Type B pancreatic cell (in vitro differentiated cells): ENCODE data around the gene RASSF5. TPM values are rescaled to one million over a fixed set of nuclear protein-coding genes. Genes with fewer than 3 reads are reported as not detected.

ENCODE experiments used
- DNase-seq: peaks from one replicate; pipeline ENCODE4 v3.0.0; 2021; ENCODE audit warnings: mixed read lengths; ENCODE audit not compliant: unreplicated experiment; ENCODE audit errors: extremely low spot score
- H3K27ac Mint-ChIP-seq: 2 replicates; pipeline ENCODE4 v1.8.0; 2021; ENCODE audit warnings: mild to moderate bottlenecking, mixed read lengths
- H3K27me3 Mint-ChIP-seq: 2 replicates; pipeline ENCODE4 v1.8.0; 2021; ENCODE audit warnings: mixed read lengths
- H3K36me3 Mint-ChIP-seq: 2 replicates; pipeline ENCODE4 v1.8.0; 2021; ENCODE audit warnings: mixed read lengths
- H3K4me1 Mint-ChIP-seq: one replicate; pipeline ENCODE4 v1.8.0; 2021; ENCODE audit warnings: mixed read lengths; ENCODE audit not compliant: unreplicated experiment
- H3K4me3 Mint-ChIP-seq: 2 replicates; pipeline ENCODE4 v1.8.0; 2021; ENCODE audit warnings: mild to moderate bottlenecking, mixed read lengths
- H3K9me3 Mint-ChIP-seq: 2 replicates; pipeline ENCODE4 v1.8.0; 2021; ENCODE audit warnings: mixed read lengths
- total RNA-seq: library from RNA; stranded (reverse); gene quantifications from 2 replicates; pipeline ENCODE4 v1.2.1, GENCODE V29; 2021; ENCODE audit warnings: low replicate concordance
- TF ChIP-seq, protein P1 (sequence below): fragments of 200-600 bp; sonication (generic); conservative IDR thresholded peaks from 2 replicates; pipeline ENCODE4 v1.5.0; 2021; ENCODE audit warnings: antibody characterized with exemption, mild to moderate bottlenecking

RASSF5 gene
- total RNA-seq, 1 donor from 2014 or later, result 3.8 TPM

GRCh38 chr1:206463911-206464310, 43.4 kb upstream of the RASSF5 start:
- TF ChIP-seq, protein P1, sequence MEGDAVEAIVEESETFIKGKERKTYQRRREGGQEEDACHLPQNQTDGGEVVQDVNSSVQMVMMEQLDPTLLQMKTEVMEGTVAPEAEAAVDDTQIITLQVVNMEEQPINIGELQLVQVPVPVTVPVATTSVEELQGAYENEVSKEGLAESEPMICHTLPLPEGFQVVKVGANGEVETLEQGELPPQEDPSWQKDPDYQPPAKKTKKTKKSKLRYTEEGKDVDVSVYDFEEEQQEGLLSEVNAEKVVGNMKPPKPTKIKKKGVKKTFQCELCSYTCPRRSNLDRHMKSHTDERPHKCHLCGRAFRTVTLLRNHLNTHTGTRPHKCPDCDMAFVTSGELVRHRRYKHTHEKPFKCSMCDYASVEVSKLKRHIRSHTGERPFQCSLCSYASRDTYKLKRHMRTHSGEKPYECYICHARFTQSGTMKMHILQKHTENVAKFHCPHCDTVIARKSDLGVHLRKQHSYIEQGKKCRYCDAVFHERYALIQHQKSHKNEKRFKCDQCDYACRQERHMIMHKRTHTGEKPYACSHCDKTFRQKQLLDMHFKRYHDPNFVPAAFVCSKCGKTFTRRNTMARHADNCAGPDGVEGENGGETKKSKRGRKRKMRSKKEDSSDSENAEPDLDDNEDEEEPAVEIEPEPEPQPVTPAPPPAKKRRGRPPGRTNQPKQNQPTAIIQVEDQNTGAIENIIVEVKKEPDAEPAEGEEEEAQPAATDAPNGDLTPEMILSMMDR, result no peak
- no peaks in the 10 kb centered on the region for H3K9me3 Mint-ChIP-seq
- H3K27ac Mint-ChIP-seq, result no peak overlapping the region

GRCh38 chr1:206464456-206464964, 42.8 kb upstream of the RASSF5 start:
- no peak for DNase-seq
- TF ChIP-seq, protein P1, result no peak
- Mint-ChIP-seq H3K27me3 (peaks cover 25% of the 10 kb centered on the region), H3K36me3 (peaks cover 16% of the 10 kb centered on the region), H3K27ac (no peak overlapping the region), H3K9me3 (no peaks in the 10 kb centered on the region), H3K4me1 (peaks cover 23% of the 10 kb centered on the region), H3K4me3 (no peak overlapping the region)

More at GRCh38 chr1:206463911-206464310, 43.4 kb upstream of the RASSF5 start:
- H3K4me1 Mint-ChIP-seq, result peaks cover 19% of the 10 kb centered on the region
- no peak overlapping the region for H3K4me3 Mint-ChIP-seq
- peaks cover 25% of the 10 kb centered on the region for H3K27me3 Mint-ChIP-seq
- peaks cover 20% of the 10 kb centered on the region for H3K36me3 Mint-ChIP-seq
- DNase-seq, result no peak

- Mint-ChIP-seq H3K4me3 (no peak overlapping the region), H3K36me3 (peaks cover 11% of the 10 kb centered on the region), H3K9me3 (no peaks in the 10 kb centered on the region), H3K27ac (peak overlapping the region; percentile 1), H3K27me3 (peaks cover 21% of the 10 kb centered on the region), H3K4me1 (peaks cover 34% of the 10 kb centered on the region)
- DNase-seq, result no peak
- TF ChIP-seq, protein P1, result no peak
Observed at GRCh38 chr1:206465951-206466350, 41.4 kb upstream of the RASSF5 start.

GRCh38 chr1:206466840-206467649, 40.3 kb upstream of the RASSF5 start:
- H3K36me3 Mint-ChIP-seq, result peaks cover 5% of the 10 kb centered on the region
- TF ChIP-seq, protein P1, result no peak
- peaks cover 43% of the 10 kb centered on the region for H3K4me1 Mint-ChIP-seq
- peak overlapping the region; percentile 11 for H3K27ac Mint-ChIP-seq
- peak overlapping the region; percentile 18 for H3K4me3 Mint-ChIP-seq
- peaks cover 21% of the 10 kb centered on the region for H3K27me3 Mint-ChIP-seq
- H3K9me3 Mint-ChIP-seq, result no peaks in the 10 kb centered on the region
- DNase-seq, result no peak

DNA sequence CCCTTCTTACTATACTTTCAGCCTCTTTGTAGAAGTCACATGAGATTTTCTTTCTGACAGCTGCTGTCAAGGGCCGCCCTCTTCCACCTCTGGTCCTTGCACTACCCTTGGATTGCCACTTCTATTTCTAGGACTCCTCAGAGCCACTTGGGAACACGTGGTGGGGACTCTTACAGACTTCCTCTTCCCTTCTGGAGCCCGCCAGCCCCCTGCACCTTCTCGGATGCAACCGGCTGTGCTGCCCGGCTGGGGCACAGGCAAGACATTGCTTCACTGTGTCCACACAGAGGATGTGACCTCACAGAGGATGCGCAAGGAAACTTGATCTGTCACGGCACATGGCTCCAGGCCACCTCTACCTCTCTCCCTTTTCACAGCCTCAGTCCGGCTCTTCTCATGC, 39.4 kb upstream of the RASSF5 start:
- Mint-ChIP-seq H3K9me3 (no peaks in the 10 kb centered on the region), H3K27me3 (peaks cover 21% of the 10 kb centered on the region), H3K27ac (no peak overlapping the region), H3K4me3 (no peak overlapping the region), H3K36me3 (peaks cover 5% of the 10 kb centered on the region), H3K4me1 (peaks cover 50% of the 10 kb centered on the region)
- no peak for DNase-seq
- TF ChIP-seq, protein P1, result no peak
